HCEC 1CT (cell line): ENCODE measurements around the gene H6PD.

Experiments used
- DNase-seq: peaks from one replicate; pipeline ENCODE4 v3.0.0-alpha.2; 2017

H6PD gene

DNA sequence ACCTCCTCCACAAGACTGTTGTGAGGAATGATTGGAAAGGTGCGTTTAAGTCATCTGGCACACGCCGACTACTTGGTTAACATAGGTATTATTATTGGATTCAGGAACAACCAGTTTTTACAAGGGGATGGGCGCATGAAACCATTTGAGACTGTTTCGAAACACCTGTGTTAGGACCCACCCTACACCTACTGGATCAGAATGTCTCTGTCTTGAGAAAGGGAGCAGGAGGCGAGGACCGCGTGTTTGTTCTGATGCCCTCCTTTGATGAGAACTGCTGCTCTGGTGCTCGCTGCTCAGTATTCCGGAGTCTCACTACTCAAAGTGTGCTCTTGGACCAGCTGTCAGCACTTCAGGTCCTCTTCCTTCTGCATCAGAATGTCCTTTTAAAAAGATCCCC lies 7.3 kb downstream of the H6PD start:
- no peak for DNase-seq

DNA sequence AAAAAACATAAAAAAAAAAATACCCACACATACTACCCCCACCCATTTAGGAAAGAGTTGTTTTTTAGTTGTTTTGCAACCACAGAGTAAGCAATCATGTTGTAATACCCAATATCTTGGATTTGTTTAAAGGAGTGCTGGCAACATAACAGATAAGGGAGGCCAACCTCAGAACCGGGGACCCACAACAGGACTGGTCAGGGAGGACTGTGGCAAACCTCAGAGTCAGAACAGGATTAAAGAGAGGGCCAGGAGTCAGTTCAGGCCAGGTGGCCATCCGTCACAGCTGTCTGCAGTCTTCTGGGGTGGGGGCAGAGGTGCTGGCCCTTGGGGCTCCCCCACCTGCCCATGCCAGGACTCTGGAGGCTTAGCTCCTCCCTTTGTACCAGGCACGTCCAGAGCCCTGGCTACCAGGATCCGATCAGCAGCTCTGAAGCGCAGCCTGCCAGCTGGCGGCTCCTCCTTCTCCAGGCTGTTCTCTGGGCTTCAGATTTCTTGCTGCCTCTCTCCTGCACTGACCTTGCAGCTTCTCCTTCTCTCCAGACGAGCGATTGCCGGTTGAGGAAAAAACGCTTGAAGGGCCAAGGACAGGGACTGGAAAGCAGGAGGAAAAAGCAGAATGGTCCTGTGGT lies 7.9 kb downstream of the H6PD start:
- no peak for DNase-seq

DNA sequence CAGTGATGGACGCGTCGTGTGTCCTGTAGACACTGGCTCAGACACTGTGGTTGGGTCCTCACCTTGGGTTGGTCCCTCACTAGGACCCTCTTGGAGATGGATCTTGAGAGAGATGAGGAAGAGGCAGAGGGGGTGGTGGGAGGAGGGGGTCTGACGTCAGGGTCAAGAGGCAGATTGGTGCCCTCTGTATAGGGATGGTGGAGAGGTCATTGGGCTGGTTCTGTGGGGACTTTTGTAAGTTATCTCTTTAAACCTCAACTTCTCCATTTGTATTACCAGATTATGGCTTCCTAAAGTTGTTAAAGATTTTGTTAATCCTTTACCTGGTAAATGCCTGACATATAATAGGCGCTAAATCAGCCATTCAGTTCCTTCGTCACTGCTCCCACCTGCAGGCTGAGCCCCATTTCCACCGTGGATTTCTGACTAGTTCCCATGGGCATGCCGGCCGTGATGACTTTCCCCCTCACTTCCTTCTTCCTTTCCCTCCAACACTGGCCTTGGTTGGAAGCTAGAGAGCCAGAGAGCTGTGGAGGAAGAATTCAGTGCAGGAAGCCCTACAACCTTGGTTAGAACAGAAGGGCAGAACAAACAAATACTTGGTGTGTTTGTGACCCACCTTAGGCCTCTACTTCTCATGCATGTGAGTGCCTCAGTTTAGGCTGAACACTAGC lies 8.6 kb downstream of the H6PD start:
- no peak for DNase-seq

DNA sequence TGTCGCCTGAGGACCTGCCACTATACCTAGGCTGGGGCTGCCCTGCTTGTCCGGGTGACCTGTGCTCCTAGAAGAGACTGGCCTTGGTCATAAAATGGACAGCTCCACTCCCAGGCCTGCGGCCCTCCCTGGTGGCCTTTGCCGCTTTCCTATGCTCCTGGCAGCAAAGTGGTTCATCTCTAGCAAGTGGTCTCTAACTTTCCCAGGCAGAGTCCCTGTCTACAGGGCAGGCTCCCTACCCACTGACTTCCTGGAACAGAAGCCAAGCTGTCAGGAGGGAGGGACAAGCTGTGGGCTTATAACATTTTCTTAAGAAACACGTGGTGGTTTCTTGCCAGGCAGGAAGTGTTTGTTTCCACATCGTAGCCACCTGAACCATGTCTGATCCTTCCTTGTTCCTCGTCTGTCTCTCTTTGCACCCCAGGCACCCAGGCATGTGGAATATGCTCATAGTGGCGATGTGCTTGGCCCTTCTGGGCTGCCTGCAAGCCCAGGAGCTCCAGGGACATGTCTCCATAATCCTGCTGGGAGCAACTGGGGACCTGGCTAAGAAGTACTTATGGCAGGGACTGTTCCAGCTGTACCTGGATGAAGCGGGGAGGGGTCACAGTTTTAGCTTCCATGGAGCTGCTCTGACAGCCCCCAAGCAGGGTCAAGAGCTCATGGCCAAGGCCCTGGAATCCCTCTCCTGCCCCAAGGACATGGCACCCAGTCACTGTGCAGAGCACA lies 10.1 kb downstream of the H6PD start:
- no peak for DNase-seq

DNA sequence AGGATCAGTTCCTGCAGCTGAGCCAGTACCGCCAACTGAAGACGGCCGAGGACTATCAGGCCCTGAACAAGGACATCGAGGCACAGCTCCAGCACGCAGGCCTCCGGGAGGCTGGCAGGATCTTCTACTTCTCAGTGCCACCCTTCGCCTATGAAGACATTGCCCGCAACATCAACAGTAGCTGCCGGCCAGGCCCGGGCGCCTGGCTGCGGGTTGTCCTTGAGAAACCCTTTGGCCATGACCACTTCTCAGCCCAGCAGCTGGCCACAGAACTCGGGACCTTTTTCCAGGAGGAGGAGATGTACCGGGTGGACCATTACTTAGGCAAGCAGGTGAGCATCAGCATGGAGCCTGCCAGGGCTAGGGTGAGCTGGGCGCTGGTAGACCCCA lies 10.7 kb downstream of the H6PD start:
- DNase-seq: no peak

DNA sequence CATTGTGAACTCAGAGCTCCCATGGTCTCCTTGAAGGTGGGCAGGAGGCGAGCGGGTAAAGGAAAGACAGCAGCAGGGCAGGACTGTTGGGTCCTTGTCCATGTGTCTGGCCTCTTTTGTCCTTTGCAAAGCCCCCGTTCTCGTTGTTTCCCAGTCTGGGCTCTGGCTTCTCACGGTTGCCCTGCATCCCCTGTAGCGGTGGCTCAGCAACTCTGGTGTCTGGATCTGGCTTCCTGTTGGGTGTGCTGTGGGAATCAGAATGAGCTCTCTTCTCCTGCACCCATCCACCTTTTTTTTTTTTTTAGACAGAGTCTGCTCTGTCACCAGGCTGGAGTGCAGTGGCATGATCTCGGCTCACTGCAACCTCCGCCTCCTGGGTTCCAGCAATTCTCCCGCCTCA lies 11.1 kb downstream of the H6PD start:
- DNase-seq: no peak

DNA sequence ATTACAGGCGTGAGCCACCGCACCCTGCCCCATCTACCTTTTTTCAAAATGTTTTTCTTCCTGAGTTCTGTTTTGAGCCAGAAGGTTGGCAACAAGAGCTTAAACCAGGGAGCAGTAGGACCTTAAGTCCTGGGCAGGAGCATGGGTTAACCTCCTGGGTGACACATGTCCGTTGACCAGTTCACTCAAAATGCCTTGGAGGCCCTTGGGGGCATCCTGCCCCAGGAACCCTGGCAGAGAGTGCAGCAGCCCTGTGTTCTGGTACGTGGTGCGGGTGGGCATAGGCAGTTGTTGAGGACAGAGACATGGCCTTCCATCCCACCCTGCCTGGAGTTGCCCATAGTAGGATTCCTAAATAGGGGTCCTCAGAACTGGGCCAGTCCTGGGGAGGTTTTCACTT lies 11.6 kb downstream of the H6PD start:
- no peak for DNase-seq

DNA sequence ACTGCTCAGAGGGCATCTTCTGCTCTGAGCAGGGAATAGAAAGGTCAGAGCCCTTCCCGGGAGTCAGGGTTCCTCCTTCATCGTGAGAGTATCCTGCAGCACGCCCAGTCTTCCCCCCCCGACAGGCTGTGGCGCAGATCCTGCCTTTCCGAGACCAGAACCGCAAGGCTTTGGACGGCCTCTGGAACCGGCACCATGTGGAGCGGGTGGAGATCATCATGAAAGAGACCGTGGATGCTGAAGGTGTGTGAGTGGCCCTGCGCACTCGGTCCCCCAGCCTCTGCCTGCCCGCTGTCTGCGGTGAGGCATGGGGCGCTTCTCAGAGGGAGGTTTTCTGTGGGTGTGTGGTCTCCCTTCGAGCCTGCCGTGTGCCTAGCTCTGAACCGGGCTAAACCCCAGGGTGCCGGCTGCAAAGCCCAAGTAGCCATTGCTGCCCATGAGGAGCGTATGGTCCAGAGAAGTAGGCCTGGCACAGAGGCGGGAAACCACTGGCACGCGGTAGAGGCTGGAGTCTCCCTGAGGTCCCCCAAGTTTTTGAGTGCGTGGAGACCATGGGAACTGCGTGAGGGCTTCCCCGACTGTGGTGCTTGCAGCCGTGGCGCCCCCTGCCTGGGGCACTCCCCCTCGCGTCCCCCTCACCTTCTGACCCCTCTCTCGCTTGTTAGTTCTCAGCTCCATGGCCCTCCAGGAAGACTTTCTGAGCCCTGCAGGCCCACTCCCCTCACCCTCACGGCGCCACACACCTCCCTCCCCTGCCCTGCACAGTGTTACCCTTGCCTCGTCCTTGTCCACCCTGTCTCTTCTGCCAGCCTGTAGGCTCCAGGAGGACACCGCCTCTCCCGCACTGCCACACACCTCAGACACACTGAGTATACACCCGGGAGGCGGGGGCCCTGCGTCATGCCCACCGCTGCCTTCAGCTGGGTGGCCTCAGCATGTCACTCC lies 12.5 kb downstream of the H6PD start:
- no peak for DNase-seq

DNA sequence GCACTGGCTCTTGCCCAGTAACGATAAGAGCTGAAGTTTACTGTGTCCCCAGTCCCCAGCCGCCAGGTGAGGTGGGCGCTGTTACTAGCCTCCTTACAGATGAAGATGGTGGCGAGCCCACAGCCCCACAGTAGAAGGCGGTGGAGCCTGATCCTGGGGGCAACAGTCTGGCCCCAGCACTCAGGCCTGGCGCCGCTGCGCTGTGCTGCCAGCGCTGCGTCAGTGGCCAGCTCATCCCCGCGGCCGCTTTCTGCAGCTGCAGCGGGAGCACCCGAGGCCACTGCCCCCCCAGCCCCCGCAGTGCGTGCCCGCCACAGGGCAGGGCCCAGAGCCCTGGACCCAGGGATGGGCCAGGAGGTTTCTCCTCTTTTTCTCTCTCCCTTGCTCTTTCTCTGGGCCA lies 13.3 kb downstream of the H6PD start:
- no peak for DNase-seq

DNA sequence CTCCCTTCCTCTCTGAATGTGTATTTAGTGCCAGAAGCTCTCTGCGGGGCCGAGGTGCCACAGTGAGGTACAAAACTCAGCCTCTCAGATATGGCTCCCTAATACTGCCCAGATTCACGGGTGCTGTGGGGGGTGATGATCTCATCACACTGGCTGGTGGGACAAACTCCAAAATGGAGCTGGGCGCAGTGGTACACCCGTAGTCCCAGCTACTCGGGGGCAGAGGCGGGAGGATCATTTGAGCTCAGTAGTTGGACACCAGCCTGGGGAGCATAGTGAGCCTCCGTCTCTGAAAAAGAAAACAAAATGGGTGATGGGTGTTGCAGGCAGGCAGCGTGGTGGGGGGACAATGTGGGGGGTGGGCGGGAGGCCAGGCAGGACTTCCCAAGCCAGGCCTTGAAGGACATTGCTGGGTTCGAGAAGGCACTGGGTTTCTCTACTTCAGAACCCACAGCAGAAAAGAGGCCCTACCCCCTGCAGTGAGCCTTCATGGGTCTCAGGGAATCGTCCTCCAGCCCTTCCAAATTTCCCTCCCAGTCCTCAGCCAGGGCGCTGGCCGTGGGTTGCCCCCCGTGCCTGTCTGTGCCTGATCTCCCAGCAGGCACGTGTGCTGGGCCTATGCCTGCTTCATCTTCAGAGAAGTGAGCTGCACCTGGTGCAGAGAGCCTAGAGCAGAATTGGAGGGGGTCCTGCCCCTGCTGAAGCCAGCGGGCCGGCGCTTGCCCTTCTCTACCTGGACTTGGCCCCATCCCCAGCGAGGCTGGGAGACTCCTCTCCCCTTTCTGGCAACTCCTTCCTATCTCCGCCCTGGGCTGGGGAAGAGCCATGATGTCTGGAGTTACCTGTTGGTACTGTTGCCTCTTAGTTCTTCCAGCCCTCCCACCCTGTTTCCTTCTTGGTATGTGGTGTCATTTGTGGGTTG lies 14.0 kb downstream of the H6PD start:
- no peak for DNase-seq

DNA sequence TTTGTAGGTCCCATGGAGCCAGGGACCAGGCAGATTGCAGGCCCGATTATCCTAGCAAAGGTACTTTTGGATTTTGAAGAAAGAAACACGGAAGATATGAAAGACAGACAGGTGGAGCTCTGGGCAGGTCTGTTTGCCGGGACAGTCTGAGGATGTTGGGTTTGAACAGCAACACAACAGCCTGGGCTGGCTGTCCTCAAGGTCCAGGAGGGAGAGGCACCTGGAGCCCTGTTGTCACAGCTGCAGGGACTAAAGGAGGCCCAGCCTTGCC lies 14.6 kb downstream of the H6PD start:
- no peak for DNase-seq

DNA sequence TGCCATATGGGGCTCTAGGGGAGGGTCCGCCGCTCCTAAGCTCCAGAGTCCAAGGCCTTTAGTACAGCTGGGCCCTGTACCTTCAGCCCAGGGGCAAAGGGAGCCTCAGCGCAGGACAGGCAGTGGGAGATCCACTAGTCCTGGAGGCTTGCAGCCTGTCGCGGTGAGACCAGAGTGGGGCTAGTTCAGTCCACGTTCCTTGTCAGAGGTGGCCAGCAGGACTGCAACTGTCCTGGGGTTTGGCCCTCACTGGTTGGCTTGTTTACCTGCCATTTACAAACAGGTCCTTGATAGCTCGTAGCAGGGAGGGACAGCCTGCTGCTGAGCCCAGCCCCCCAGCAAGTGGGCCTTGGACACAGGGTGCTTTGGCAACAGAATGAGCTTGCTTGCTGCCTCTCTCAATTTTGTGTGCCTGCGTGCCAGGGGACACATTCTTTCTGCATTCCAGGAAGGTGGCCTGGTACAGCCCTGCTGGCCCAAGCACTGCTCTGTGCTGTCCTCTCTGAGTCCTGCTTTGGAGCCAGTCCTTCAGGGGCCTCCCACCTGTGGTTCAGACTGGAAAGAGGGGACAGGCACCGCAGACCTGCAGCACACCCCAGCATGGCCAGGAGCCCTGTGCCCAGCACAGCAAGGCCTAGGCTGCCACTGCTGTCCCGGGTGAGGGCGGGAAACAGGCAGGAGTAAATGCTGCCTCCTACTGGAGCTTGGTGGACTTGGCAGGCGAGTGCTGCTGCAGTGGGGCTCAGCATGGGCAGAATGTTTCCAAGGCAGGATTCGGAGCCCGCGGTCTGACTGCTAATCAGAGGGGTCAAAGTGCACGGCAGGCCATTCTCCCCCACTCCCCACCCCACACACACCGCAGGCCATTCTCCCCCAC lies 15.2 kb downstream of the H6PD start:
- DNase-seq: peak; percentile 42

DNA sequence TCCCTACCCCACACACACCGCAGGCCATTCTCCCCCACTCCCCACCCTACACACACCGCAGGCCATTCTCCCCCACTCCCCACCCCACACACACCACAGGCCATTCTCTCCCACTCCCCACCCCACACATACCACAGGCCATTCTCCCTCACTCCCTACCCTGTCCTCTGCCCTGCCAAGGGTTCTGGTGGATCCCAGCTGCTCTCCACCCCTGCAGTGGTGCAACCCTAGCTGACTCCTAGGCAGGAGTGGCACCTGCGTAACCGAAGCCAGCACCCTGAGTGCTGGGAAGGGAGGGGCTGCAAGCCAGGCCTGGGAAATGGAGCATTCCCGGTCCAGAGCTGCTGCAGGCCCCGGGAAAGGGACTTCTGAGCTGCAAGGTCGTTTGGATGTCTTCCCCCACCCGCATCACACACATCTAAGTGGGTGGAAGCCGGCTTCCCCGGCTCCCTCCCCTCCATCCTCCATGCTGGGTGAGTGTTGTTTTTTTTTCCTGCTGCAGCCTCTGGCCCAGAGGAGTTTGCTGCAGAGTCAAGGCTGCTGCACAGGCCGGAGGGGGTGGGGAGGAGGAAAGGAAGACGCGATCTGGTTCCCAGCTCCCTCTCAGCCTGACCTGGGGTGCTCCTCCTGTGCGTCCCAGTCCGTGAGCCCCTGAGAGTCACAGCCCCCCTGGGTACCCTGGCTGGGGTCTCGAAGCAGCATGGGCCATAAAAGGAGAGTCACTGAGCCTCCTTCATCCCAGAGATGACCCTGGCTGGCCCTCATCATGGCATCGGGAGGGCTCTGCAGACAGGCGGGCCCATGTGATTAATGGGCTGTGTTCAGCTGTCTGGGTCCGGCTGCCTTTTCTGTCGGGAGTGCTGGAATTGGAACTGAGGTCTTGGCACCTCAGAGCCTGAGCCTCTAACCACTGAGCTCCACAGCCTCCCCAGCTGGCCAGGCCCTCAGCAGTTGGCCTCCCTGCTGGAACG lies 16.1 kb downstream of the H6PD start:
- DNase-seq: no peak

DNA sequence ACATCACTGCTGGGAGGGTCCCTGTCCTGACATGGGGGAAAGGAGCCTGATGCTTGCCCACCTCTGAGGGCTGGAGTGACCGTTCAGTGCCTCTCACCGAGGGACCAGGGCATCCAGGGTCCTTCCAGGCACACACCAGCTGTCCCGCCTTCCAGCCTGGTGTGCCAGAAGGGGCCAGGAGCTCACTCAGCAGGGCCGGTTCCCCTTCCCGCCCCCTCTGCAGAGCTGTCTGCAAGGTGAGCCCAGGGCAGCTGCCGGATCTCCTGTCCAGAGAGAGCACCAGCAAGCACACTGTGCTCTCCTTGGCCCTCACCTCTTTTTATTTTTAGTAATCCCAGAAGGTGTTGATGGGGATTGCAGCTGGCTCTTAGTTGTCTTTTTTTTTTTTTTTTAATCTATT lies 16.9 kb downstream of the H6PD start:
- DNase-seq: no peak

DNA sequence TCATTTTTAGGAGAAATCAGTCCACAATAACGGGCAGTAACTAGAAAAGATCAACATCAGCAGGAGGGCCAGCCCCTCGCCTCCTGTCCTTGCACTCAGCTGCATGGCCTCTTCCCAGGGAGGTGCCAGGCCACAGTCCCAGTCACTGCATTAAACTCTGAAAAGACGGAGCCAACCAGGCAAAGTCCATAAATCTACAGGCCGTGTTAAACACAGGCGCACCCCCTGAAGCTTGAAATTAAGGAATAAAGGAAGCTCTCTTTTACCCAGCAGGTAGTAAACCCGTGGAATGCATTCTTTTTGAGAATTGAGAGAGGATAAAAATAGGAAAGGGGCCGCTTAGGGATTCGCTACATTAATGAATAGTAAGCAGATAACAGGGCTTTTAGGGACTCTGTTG lies 18.4 kb downstream of the H6PD start:
- no peak for DNase-seq

DNA sequence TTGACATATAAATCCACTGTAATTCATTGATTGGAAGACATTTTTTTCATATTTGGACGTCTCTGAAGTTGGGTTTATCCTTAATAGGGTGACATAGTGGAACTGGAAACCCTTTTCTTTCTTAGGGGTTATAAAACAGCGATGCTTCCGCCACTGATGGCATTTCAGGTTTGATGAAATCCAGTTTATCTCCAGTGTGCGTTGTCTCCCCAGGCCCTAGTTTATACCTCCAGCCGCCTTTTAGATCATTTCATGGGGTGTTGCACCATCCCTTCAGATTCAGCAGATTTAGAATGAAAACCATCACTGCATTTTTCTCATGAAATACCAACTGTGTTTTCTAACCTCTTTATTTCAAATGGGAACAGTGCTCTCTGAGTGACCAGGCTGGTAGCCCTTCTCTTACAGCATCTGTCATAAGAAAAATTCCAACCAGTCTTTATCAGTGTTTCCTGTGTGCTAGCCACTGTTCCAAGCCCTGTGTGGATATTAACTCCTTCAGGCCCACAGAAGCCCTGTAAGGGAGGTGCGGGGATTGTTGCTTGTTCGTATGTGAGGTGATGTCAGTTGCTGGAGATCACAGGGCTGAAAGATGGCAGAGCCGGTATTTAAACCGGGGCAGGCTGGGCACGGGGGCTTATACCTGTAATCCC lies 19.0 kb downstream of the H6PD start:
- no peak for DNase-seq

DNA sequence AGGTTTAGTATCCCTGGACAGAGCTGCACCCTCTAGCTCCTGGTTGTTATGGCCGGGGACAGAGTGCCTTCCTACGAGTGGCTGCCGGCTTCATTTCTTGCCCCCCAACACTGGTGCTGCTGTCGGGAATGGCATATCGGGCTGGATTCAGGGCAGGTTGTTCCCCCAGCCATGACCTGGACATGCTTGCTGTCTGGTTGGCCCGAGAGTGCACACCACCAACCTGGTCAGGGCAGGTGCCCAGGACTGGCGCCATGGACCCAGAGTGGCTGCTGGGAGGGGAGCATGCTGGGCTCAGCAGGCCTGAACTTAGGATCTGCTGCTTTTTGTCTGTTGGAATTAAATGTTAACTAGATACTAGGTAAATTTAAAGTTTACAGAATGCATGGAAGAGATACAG lies 21.8 kb downstream of the H6PD start:
- no peak for DNase-seq

DNA sequence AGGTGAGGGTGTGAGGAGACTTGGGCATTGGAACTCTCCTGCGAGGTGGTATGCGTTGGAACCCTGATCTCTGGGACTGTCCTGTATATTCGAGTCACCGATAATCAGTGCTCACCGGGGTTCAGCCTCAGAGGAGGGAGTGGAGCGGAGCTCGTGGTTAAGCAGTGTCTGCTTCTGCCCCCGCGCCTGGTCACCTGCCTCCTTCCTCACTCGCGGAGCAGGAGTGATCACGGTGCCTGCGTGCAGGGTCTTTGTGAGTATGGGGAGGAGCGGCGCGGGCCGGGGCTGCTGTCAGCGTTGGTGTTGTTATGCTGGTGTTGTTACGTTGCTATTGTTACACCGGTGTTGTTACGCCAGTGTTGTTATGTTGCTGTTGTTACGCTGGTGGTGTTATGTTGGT lies 23.3 kb downstream of the H6PD start:
- DNase-seq: no peak

DNA sequence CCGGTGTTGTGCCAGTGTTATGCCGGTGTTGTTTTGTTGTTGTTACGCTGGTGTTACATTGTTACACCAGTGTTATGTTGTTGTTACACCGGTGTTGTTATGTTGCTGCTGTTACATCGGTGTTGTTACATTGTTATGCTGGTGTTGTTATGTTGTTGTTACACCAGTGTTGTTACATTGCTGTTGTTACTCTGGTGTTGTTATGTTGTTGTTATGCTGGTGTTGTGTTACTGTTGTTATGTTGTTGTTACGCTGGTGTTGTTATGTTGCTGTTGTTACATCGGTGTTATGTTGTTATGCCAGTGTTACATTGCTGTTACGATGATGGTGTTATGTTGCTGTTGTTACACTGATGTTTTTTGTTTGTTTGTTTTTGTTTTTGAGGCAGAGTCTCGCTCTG lies 24.1 kb downstream of the H6PD start:
- no peak for DNase-seq
